ENCODE results near the gene PELI2.

Gene PELI2

GRCh38 chr14:56189307-56189706 lies 71.1 kb downstream of the PELI2 start:
- no peak for TF ChIP-seq OSR1 (CRISPR knock-in tag; IDR thresholded peaks at IDR 0.05)
- no peak for TF ChIP-seq RARB (CRISPR knock-in tag; IDR thresholded peaks at IDR 0.05)
- TF ChIP-seq, protein P1, sequence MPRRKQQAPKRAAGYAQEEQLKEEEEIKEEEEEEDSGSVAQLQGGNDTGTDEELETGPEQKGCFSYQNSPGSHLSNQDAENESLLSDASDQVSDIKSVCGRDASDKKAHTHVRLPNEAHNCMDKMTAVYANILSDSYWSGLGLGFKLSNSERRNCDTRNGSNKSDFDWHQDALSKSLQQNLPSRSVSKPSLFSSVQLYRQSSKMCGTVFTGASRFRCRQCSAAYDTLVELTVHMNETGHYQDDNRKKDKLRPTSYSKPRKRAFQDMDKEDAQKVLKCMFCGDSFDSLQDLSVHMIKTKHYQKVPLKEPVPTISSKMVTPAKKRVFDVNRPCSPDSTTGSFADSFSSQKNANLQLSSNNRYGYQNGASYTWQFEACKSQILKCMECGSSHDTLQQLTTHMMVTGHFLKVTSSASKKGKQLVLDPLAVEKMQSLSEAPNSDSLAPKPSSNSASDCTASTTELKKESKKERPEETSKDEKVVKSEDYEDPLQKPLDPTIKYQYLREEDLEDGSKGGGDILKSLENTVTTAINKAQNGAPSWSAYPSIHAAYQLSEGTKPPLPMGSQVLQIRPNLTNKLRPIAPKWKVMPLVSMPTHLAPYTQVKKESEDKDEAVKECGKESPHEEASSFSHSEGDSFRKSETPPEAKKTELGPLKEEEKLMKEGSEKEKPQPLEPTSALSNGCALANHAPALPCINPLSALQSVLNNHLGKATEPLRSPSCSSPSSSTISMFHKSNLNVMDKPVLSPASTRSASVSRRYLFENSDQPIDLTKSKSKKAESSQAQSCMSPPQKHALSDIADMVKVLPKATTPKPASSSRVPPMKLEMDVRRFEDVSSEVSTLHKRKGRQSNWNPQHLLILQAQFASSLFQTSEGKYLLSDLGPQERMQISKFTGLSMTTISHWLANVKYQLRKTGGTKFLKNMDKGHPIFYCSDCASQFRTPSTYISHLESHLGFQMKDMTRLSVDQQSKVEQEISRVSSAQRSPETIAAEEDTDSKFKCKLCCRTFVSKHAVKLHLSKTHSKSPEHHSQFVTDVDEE (CRISPR knock-in tag; IDR thresholded peaks at IDR 0.05) = no peak
- TF ChIP-seq ARNTL (CRISPR knock-in tag; IDR thresholded peaks at IDR 0.05; ENCODE audit: borderline replicate concordance, low read depth) = no peak
- no peak for TF ChIP-seq ISL1 (CRISPR knock-in tag; IDR thresholded peaks at IDR 0.05)
- TF ChIP-seq ZNF70 (CRISPR knock-in tag; IDR thresholded peaks at IDR 0.05) = no peak
- TF ChIP-seq, protein P2, sequence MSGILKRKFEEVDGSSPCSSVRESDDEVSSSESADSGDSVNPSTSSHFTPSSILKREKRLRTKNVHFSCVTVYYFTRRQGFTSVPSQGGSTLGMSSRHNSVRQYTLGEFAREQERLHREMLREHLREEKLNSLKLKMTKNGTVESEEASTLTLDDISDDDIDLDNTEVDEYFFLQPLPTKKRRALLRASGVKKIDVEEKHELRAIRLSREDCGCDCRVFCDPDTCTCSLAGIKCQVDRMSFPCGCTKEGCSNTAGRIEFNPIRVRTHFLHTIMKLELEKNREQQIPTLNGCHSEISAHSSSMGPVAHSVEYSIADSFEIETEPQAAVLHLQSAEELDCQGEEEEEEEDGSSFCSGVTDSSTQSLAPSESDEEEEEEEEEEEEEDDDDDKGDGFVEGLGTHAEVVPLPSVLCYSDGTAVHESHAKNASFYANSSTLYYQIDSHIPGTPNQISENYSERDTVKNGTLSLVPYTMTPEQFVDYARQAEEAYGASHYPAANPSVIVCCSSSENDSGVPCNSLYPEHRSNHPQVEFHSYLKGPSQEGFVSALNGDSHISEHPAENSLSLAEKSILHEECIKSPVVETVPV (CRISPR knock-in tag; IDR thresholded peaks at IDR 0.05) = no peak
- TF ChIP-seq ESRRG (CRISPR knock-in tag; IDR thresholded peaks at IDR 0.05) = no peak
- no peak for ATAC-seq

DNA sequence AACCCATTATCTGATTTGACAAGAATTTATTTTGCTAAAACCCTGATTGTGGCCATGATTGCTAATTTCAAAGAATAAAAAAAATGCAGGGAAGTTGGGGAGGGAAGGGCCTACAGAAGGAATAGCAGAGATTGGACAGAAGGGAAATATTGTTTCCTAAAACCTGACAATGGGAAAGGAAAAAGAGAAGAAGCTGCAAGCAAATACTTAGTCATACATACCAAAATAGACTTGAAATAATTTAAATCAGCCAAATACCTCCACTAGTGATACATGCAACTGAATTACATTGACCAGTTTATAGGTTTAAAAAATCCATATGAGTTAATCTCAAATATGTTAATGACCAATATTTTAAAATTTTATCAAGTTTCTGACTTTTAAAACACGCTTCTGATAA lies 75.1 kb downstream of the PELI2 start:
- no peak for ATAC-seq
- TF ChIP-seq TCF4 (CRISPR knock-in tag; IDR thresholded peaks at IDR 0.05; ENCODE audit: borderline replicate concordance) (no peak), SNAI2 (CRISPR knock-in tag; IDR thresholded peaks at IDR 0.05) (no peak), OSR1 (CRISPR knock-in tag; IDR thresholded peaks at IDR 0.05) (no peak), ISL1 (CRISPR knock-in tag; IDR thresholded peaks at IDR 0.05) (no peak), BACH2 (CRISPR knock-in tag; IDR thresholded peaks at IDR 0.05; ENCODE audit: borderline replicate concordance) (no peak), ZFP3 (CRISPR knock-in tag; IDR thresholded peaks at IDR 0.05) (no peak), ARNTL (CRISPR knock-in tag; IDR thresholded peaks at IDR 0.05; ENCODE audit: borderline replicate concordance, low read depth) (no peak)
- TF ChIP-seq, protein P2 (CRISPR knock-in tag; IDR thresholded peaks at IDR 0.05) = no peak

GRCh38 chr14:56194042-56194441 lies 75.8 kb downstream of the PELI2 start:
- no peak for ATAC-seq
- TF ChIP-seq PPARA (CRISPR knock-in tag; IDR thresholded peaks at IDR 0.05; ENCODE audit: borderline replicate concordance) (no peak), BACH2 (CRISPR knock-in tag; IDR thresholded peaks at IDR 0.05; ENCODE audit: borderline replicate concordance) (no peak), ZNF8 (CRISPR knock-in tag; IDR thresholded peaks at IDR 0.05) (no peak), ZNF70 (CRISPR knock-in tag; IDR thresholded peaks at IDR 0.05) (no peak), ZFP30 (CRISPR knock-in tag; IDR thresholded peaks at IDR 0.05) (no peak), ISL1 (CRISPR knock-in tag; IDR thresholded peaks at IDR 0.05) (no peak), RARB (CRISPR knock-in tag; IDR thresholded peaks at IDR 0.05) (no peak)
- TF ChIP-seq, protein P2 (CRISPR knock-in tag; IDR thresholded peaks at IDR 0.05) = no peak
- TF ChIP-seq, protein P1 (CRISPR knock-in tag; IDR thresholded peaks at IDR 0.05) = no peak

DNA sequence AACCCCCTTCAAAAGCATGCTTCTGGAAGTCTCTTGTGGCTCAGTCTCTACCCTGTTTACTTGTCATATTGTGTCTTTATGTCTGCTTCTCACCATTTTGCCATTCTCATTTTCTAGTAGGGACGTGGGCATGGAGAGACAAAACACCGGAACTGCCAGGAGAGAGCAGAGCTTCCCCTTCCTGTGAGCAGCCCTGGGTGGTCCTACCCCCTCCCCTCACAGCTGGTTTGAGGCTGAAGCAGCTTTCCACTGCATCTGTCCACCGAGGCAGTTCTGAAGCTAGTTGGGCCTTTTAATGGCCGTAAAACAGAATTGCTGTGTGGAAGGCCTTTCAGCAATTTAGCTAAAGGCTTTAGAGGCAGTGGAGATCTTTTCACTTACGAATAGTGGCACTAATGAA lies 77.0 kb downstream of the PELI2 start:
- ATAC-seq = no peak
- no peak for TF ChIP-seq CSDC2 (CRISPR knock-in tag; IDR thresholded peaks at IDR 0.05)
- no peak for TF ChIP-seq OSR1 (CRISPR knock-in tag; IDR thresholded peaks at IDR 0.05)
- TF ChIP-seq, protein P1 (CRISPR knock-in tag; IDR thresholded peaks at IDR 0.05) = no peak
- no peak for TF ChIP-seq RARB (CRISPR knock-in tag; IDR thresholded peaks at IDR 0.05)
- TF ChIP-seq SNAI2 (CRISPR knock-in tag; IDR thresholded peaks at IDR 0.05) = no peak
- TF ChIP-seq, protein P3, sequence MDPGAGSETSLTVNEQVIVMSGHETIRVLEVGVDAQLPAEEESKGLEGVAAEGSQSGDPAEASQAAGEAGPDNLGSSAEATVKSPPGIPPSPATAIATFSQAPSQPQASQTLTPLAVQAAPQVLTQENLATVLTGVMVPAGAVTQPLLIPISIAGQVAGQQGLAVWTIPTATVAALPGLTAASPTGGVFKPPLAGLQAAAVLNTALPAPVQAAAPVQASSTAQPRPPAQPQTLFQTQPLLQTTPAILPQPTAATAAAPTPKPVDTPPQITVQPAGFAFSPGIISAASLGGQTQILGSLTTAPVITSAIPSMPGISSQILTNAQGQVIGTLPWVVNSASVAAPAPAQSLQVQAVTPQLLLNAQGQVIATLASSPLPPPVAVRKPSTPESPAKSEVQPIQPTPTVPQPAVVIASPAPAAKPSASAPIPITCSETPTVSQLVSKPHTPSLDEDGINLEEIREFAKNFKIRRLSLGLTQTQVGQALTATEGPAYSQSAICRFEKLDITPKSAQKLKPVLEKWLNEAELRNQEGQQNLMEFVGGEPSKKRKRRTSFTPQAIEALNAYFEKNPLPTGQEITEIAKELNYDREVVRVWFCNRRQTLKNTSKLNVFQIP (CRISPR knock-in tag; IDR thresholded peaks at IDR 0.05; ENCODE audit: borderline replicate concordance, low read depth) = no peak
- no peak for TF ChIP-seq ZNF8 (CRISPR knock-in tag; IDR thresholded peaks at IDR 0.05)
- TF ChIP-seq TOX (CRISPR knock-in tag; IDR thresholded peaks at IDR 0.05; ENCODE audit: borderline replicate concordance) = no peak

Data from SK-N-SH treated with all-trans-retinoic acid at 6 μM for 48 hours (cell line).